MM.1S (cell line): ENCODE measurements around the gene OR51A4.

Experiments
- DNase-seq: peaks from one replicate; pipeline ENCODE4 v3.0.0-alpha.2; 2015
- H2AFZ ChIP-seq: fragments of 300-600 bp; sonication (generic); 2 replicates; pipeline ENCODE4 v1.6.0; 2016; ENCODE audit warnings: antibody characterized with exemption, low read length
- H3F3A ChIP-seq: fragments of 300-600 bp; sonication (generic); 2 replicates; pipeline ENCODE4 v1.6.1; 2016; ENCODE audit warnings: mild to moderate bottlenecking, antibody characterized with exemption, low read length, moderate library complexity, mixed read lengths; ENCODE audit not compliant: insufficient read depth
- H3K27ac ChIP-seq: fragments of 300-600 bp; sonication (generic); 2 replicates; pipeline ENCODE4 v1.5.1; 2016; ENCODE audit warnings: mild to moderate bottlenecking, low read length
- H3K27me3 ChIP-seq: fragments of 300-600 bp; sonication (generic); replicated peaks from 2 replicates; pipeline ENCODE4 v1.6.0; 2016; ENCODE audit warnings: low read length; ENCODE audit not compliant: insufficient read depth
- H3K36me3 ChIP-seq: fragments of 300-600 bp; sonication (generic); replicated peaks from 2 replicates; pipeline ENCODE4 v1.6.1; 2016; ENCODE audit warnings: mild to moderate bottlenecking, low read length, mixed read lengths; ENCODE audit not compliant: insufficient read depth
- H3K4me1 ChIP-seq: fragments of 300-600 bp; sonication (generic); 2 replicates; pipeline ENCODE4 v1.6.1; 2016; ENCODE audit warnings: low read length, mixed read lengths
- H3K4me2 ChIP-seq: fragments of 300-600 bp; sonication (generic); 2 replicates; pipeline ENCODE4 v1.6.0; 2016; ENCODE audit warnings: low read depth, low read length
- H3K4me3 ChIP-seq: fragments of 300-600 bp; sonication (generic); 2 replicates; pipeline ENCODE4 v1.5.1; 2016; ENCODE audit warnings: low read length, mixed read lengths
- H3K79me2 ChIP-seq: fragments of 300-600 bp; sonication (generic); 2 replicates; pipeline ENCODE4 v1.6.1; 2016; ENCODE audit warnings: mixed run types, low read length, mixed read lengths
- H3K9ac ChIP-seq: fragments of 300-600 bp; sonication (generic); 2 replicates; pipeline ENCODE4 v1.6.1; 2016; ENCODE audit warnings: low read length, mixed read lengths
- H3K9me2 ChIP-seq: fragments of 300-600 bp; sonication (generic); replicated peaks from 2 replicates; pipeline ENCODE4 v1.6.1; 2016; ENCODE audit warnings: mild to moderate bottlenecking, low read length, mixed read lengths; ENCODE audit not compliant: insufficient read depth
- H3K9me3 ChIP-seq: fragments of 300-600 bp; sonication (generic); replicated peaks from 2 replicates; pipeline ENCODE4 v1.6.1; 2016; ENCODE audit warnings: mild to moderate bottlenecking, low read length, mixed read lengths; ENCODE audit not compliant: insufficient read depth
- H4K20me1 ChIP-seq: fragments of 300-600 bp; sonication (generic); 2 replicates; pipeline ENCODE4 v1.6.1; 2016; ENCODE audit warnings: mild to moderate bottlenecking, low read length, moderate library complexity, mixed read lengths; ENCODE audit not compliant: insufficient read depth
- CTCF ChIP-seq: fragments of 300-600 bp; sonication (generic); IDR thresholded peaks from 2 replicates; pipeline ENCODE4 v1.5.1; 2016; ENCODE audit warnings: antibody characterized with exemption, low read length, mixed read lengths
- EZH2 ChIP-seq: fragments of 300-600 bp; sonication (generic); optimal IDR thresholded peaks from 2 replicates; pipeline ENCODE3; 2017; ENCODE audit warnings: low read depth, mild to moderate bottlenecking, antibody characterized with exemption, low read length, mixed read lengths
- EZH2phosphoT487 ChIP-seq: fragments of 300-600 bp; sonication (generic); IDR thresholded peaks from 2 replicates; pipeline ENCODE4 v1.6.1; 2018; ENCODE audit warnings: antibody characterized with exemption, low read length

Gene OR51A4

GRCh38 chr11:4924239-4924638, 23.2 kb downstream of the OR51A4 start, which contains the start of gene OR51G1:
OR51G1 (minus strand) TSS chr11:4924339; CDS start chr11:4924339, 0 bp downstream.
- Histone ChIP-seq H3K36me3 (no peaks in the 10 kb centered on the region), H3K27ac (no peak within 1 kb of the TSS), H3K9me2 (no peaks in the 10 kb centered on the region), H4K20me1 (no peaks in the 10 kb centered on the region), H3F3A (no peaks in the 10 kb centered on the region), H3K9me3 (no peaks in the 10 kb centered on the region), H3K4me3 (no peak within 1 kb of the TSS), H3K79me2 (no peaks in the 10 kb centered on the region), H3K4me1 (no peaks in the 10 kb centered on the region), H3K9ac (no peak within 1 kb of the TSS), H2AFZ (no peak within 1 kb of the TSS), H3K4me2 (no peak within 1 kb of the TSS), H3K27me3 (no peaks in the 10 kb centered on the region)
- no peak for TF ChIP-seq EZH2phosphoT487
- TF ChIP-seq CTCF: no peak
- no peak for TF ChIP-seq EZH2
- DNase-seq: no peak

- Histone ChIP-seq H3K4me3 (no peak overlapping the region), H3K9ac (no peak overlapping the region), H3K9me3 (no peaks in the 10 kb centered on the region), H3K79me2 (no peaks in the 10 kb centered on the region), H3K4me2 (no peak overlapping the region), H2AFZ (no peak overlapping the region), H3F3A (no peaks in the 10 kb centered on the region), H3K27me3 (no peaks in the 10 kb centered on the region), H3K9me2 (no peaks in the 10 kb centered on the region), H3K4me1 (no peaks in the 10 kb centered on the region), H4K20me1 (no peaks in the 10 kb centered on the region), H3K36me3 (no peaks in the 10 kb centered on the region), H3K27ac (no peak overlapping the region)
- TF ChIP-seq CTCF (no peak), EZH2phosphoT487 (no peak), EZH2 (no peak)
- no peak for DNase-seq
These were observed 25.1 kb downstream of the OR51A4 start for GRCh38 chr11:4922304-4922703.

GRCh38 chr11:4921796-4922195, 25.6 kb downstream of the OR51A4 start:
- H3K27ac ChIP-seq: no peak overlapping the region
- no peak overlapping the region for H3K9ac ChIP-seq
- H3K79me2 ChIP-seq: no peaks in the 10 kb centered on the region
- H3K9me3 ChIP-seq: no peaks in the 10 kb centered on the region
- DNase-seq: no peak
- no peaks in the 10 kb centered on the region for H4K20me1 ChIP-seq
- H3K4me1 ChIP-seq: no peaks in the 10 kb centered on the region
- no peaks in the 10 kb centered on the region for H3K36me3 ChIP-seq
- no peaks in the 10 kb centered on the region for H3K27me3 ChIP-seq
- no peak overlapping the region for H3K4me2 ChIP-seq
- no peaks in the 10 kb centered on the region for H3F3A ChIP-seq
- H2AFZ ChIP-seq: no peak overlapping the region
- no peak overlapping the region for H3K4me3 ChIP-seq
- H3K9me2 ChIP-seq: no peaks in the 10 kb centered on the region
- TF ChIP-seq EZH2phosphoT487 (no peak), CTCF (no peak), EZH2 (no peak)
